GM21576 (cell line): ENCODE measurements around the gene SEC23A.
"Not testable (repeated sequence)": the region's sequence is repeated elsewhere in the genome, so short reads cannot be mapped to it uniquely, and the experiment has no call there.

Experiments used
- ATAC-seq: cut with Tn5 transposase; IDR thresholded peaks from one replicate; pipeline ENCODE4 v1.9.1; 2021; ENCODE audit warnings: mild to moderate bottlenecking, moderate library complexity; ENCODE audit not compliant: unreplicated experiment

SEC23A gene

GRCh38 chr14:39094515-39094914, 8.5 kb downstream of the SEC23A start:
- no peak for ATAC-seq

- no peak for ATAC-seq
These were observed 11.3 kb downstream of the SEC23A start for GRCh38 chr14:39091716-39092115.

- ATAC-seq = no peak
These were observed 12.4 kb downstream of the SEC23A start for GRCh38 chr14:39090548-39091111.

- ATAC-seq = no peak
These were observed 15.5 kb downstream of the SEC23A start for GRCh38 chr14:39087493-39087892.

- no peak for ATAC-seq
These were observed 17.1 kb downstream of the SEC23A start for GRCh38 chr14:39085933-39086332.

GRCh38 chr14:39083127-39083526, 19.9 kb downstream of the SEC23A start:
- ATAC-seq = no peak

GRCh38 chr14:39080886-39081285, 22.1 kb downstream of the SEC23A start:
- ATAC-seq = no peak

GRCh38 chr14:39071096-39071495, 31.9 kb downstream of the SEC23A start:
- ATAC-seq = no peak

GRCh38 chr14:39069923-39070322, 33.1 kb downstream of the SEC23A start:
- ATAC-seq = no peak

GRCh38 chr14:39069169-39069805, 33.7 kb downstream of the SEC23A start:
- not testable (repeated sequence) for ATAC-seq

- ATAC-seq = peak; percentile 99
These were observed 42.1 kb downstream of the SEC23A start for GRCh38 chr14:39060818-39061437.

- ATAC-seq = no peak
These were observed 47.1 kb downstream of the SEC23A start for GRCh38 chr14:39055786-39056474.

- not testable (repeated sequence) for ATAC-seq
These were observed 50.1 kb downstream of the SEC23A start for GRCh38 chr14:39052869-39053454.

GRCh38 chr14:39050389-39050788, 52.6 kb downstream of the SEC23A start:
- ATAC-seq = no peak

GRCh38 chr14:39045889-39046288, 57.1 kb downstream of the SEC23A start:
- ATAC-seq = not testable (repeated sequence)

- ATAC-seq = no peak
These were observed 59.6 kb downstream of the SEC23A start for GRCh38 chr14:39043352-39043943.

- ATAC-seq = no peak
These were observed 62.5 kb downstream of the SEC23A start for GRCh38 chr14:39040529-39040928.

- ATAC-seq = peak; percentile 49
These were observed 64.5 kb downstream of the SEC23A start for GRCh38 chr14:39038542-39038941.

- ATAC-seq = no peak
These were observed 66.3 kb downstream of the SEC23A start for GRCh38 chr14:39036760-39037159.

GRCh38 chr14:39035336-39035735, 67.7 kb downstream of the SEC23A start:
- no peak for ATAC-seq
